Activated CD4-positive, alpha-beta T cell treated with anti-CD3 and anti-CD28 coated beads, Interleukin-2, amount 50 U/mL, for 4 hours (primary cell): ENCODE data around the gene LCTL.

Source experiments
- DNase-seq, 2 experiments: peaks; one replicate each; pipeline ENCODE4 v3.0.0-alpha.2; 2020

The LCTL gene

GRCh38 chr15:66498501-66499386 lies 67.1 kb downstream of the LCTL start:
- no peak for DNase-seq
